Choroid plexus epithelial cell (primary cell): ENCODE measurements around the gene EPHA2.

Experiments
- DNase-seq: peaks from one replicate; pipeline ENCODE4 v3.0.0-alpha.2; 2010; ENCODE audit warnings: low read depth
- H3K4me3 ChIP-seq: 2 replicates; pipeline ENCODE4 v1.5.1; 2011; ENCODE audit warnings: low read depth, mild to moderate bottlenecking, control low read depth, low read length, moderate library complexity
- CTCF ChIP-seq: conservative IDR thresholded peaks from 2 replicates; pipeline ENCODE4 v1.5.1; 2011; ENCODE audit warnings: low read depth, mild to moderate bottlenecking, control low read depth, inconsistent platforms, low read length, moderate library complexity

The EPHA2 gene

GRCh38 chr1:16126160-16126559 lies 29.7 kb downstream of the EPHA2 start:
- DNase-seq = no peak
- TF ChIP-seq CTCF = no peak

GRCh38 chr1:16125483-16125882 lies 30.4 kb downstream of the EPHA2 start:
- no peak for DNase-seq
- no peak for TF ChIP-seq CTCF
- H3K4me3 ChIP-seq = no peak overlapping the region

More at GRCh38 chr1:16126160-16126559, 29.7 kb downstream of the EPHA2 start:
- no peak overlapping the region for H3K4me3 ChIP-seq

- TF ChIP-seq CTCF = no peak
- no peak for DNase-seq
- H3K4me3 ChIP-seq = no peak overlapping the region
Measured at GRCh38 chr1:16125088-16125470, 30.8 kb downstream of the EPHA2 start.

GRCh38 chr1:16124377-16125087 lies 31.3 kb downstream of the EPHA2 start:
- no peak for TF ChIP-seq CTCF
- no peak overlapping the region for H3K4me3 ChIP-seq
- no peak for DNase-seq

- no peak overlapping the region for H3K4me3 ChIP-seq
- peak; percentile 95 for DNase-seq
- TF ChIP-seq CTCF = no peak
Measured at GRCh38 chr1:16122916-16123315, 33.0 kb downstream of the EPHA2 start.

GRCh38 chr1:16122350-16122881 lies 33.5 kb downstream of the EPHA2 start:
- no peak for TF ChIP-seq CTCF
- no peak overlapping the region for H3K4me3 ChIP-seq
- DNase-seq = peak; percentile 73

- peak; percentile 64 for DNase-seq
- no peak overlapping the region for H3K4me3 ChIP-seq
- no peak for TF ChIP-seq CTCF
Measured at GRCh38 chr1:16120940-16121410, 34.9 kb downstream of the EPHA2 start.
